Natural killer cell treated with Interleukin-12 subunit alpha and Interleukin-12 subunit beta and Interleukin-15 and Interleukin-18, amount 100 ng/mL, for 72 hours (primary cell): ENCODE measurements around the gene ZYG11B. TPM values are rescaled to one million over a fixed set of nuclear protein-coding genes. Genes with fewer than 3 reads are reported as not detected.
"Not testable (repeated sequence)": the region's sequence is repeated elsewhere in the genome, so short reads cannot be mapped to it uniquely, and the experiment has no call there.

Source experiments
- ATAC-seq, 2 donors: fragments of 150-1000 bp; cut with Tn5 transposase in 1 of 2; sonication (Bioruptor Pico), chemical (Tn5 transposase) in 1 of 2; 2 replicates each; pipeline ENCODE4 v1.10.0; 2021
- DNase-seq: peaks from one replicate; pipeline ENCODE4 v3.0.0; 2022; ENCODE audit warnings: low spot score
- H3K27ac Mint-ChIP-seq, 2 donors: 1 replicate in 1 of 2; 2 replicates in 1 of 2; pipeline ENCODE4 v1.8.0; 2022; ENCODE audit warnings: mixed read lengths in 2 of 2, mild to moderate bottlenecking in 1 of 2, moderate library complexity in 1 of 2
- H3K27me3 Mint-ChIP-seq, 2 donors: 1 replicate in 1 of 2; 2 replicates in 1 of 2; pipeline ENCODE4 v1.8.0; 2022; ENCODE audit warnings: mixed read lengths in 2 of 2
- H3K36me3 Mint-ChIP-seq: one replicate; pipeline ENCODE4 v1.8.0; 2022; ENCODE audit warnings: mixed read lengths
- H3K4me1 Mint-ChIP-seq, 2 donors: 1 replicate in 1 of 2; 2 replicates in 1 of 2; pipeline ENCODE4 v1.8.0; 2022; ENCODE audit warnings: low read depth in 2 of 2, mixed read lengths in 2 of 2, mild to moderate bottlenecking in 1 of 2
- H3K4me3 Mint-ChIP-seq: one replicate; pipeline ENCODE4 v1.8.0; 2022; ENCODE audit warnings: mixed read lengths
- H3K9me3 Mint-ChIP-seq: 2 replicates; pipeline ENCODE4 v1.8.0; 2022; ENCODE audit warnings: mixed read lengths
- total RNA-seq, 2 donors: library from RNA; stranded (reverse); gene quantifications; one replicate each; pipeline ENCODE4 v1.2.3, GENCODE V29; 2022

ZYG11B gene
- total RNA-seq, 2 donors from 2014 or later: 5.8 to 8.3 TPM

- DNase-seq: no peak
- H3K4me3 Mint-ChIP-seq: no peak overlapping the region
- no peaks in the 10 kb centered on the region for H3K9me3 Mint-ChIP-seq
- H3K36me3 Mint-ChIP-seq: no peaks in the 10 kb centered on the region
- H3K27ac Mint-ChIP-seq: no peak overlapping the region
- no peak for ATAC-seq
- H3K4me1 Mint-ChIP-seq: no peaks in the 10 kb centered on the region
- H3K27me3 Mint-ChIP-seq: no peaks in the 10 kb centered on the region
Measured at GRCh38 chr1:52857443-52857842, 131.2 kb downstream of the ZYG11B start.

- DNase-seq (no peak), ATAC-seq (no peak)
Measured at GRCh38 chr1:52862666-52863458, 136.6 kb downstream of the ZYG11B start.

GRCh38 chr1:52867087-52867863 is 141.0 kb downstream of the ZYG11B start:
- H3K36me3 Mint-ChIP-seq: no peaks in the 10 kb centered on the region
- DNase-seq (no peak), ATAC-seq (peak in 1 of 2 donors; percentile 87)
- no peak overlapping the region for H3K27ac Mint-ChIP-seq
- peaks cover 0 to 10% of the 10 kb centered on the region in 2 donors for H3K27me3 Mint-ChIP-seq
- H3K4me1 Mint-ChIP-seq: peaks cover 0 to 5% of the 10 kb centered on the region in 2 donors
- no peak overlapping the region for H3K4me3 Mint-ChIP-seq
- H3K9me3 Mint-ChIP-seq: no peaks in the 10 kb centered on the region

More at GRCh38 chr1:52862666-52863458, 136.6 kb downstream of the ZYG11B start:
- no peak overlapping the region for H3K27ac Mint-ChIP-seq
- no peaks in the 10 kb centered on the region for H3K36me3 Mint-ChIP-seq
- no peaks in the 10 kb centered on the region for H3K9me3 Mint-ChIP-seq
- H3K4me1 Mint-ChIP-seq: peaks cover 0 to 5% of the 10 kb centered on the region in 2 donors
- H3K4me3 Mint-ChIP-seq: no peak overlapping the region
- H3K27me3 Mint-ChIP-seq: peaks cover 0 to 10% of the 10 kb centered on the region in 2 donors

- H3K27me3 Mint-ChIP-seq, DNase-seq, ATAC-seq, H3K4me1 Mint-ChIP-seq, H3K36me3 Mint-ChIP-seq, H3K9me3 Mint-ChIP-seq, H3K27ac Mint-ChIP-seq, H3K4me3 Mint-ChIP-seq: not testable (repeated sequence)
Measured at GRCh38 chr1:52869727-52870126, 143.5 kb downstream of the ZYG11B start.

GRCh38 chr1:52876843-52877242 is 150.6 kb downstream of the ZYG11B start:
- no peak for DNase-seq
- H3K9me3 Mint-ChIP-seq: no peaks in the 10 kb centered on the region
- H3K27me3 Mint-ChIP-seq: peaks cover 0 to 3% of the 10 kb centered on the region in 2 donors
- no peak overlapping the region for H3K4me3 Mint-ChIP-seq
- no peaks in the 10 kb centered on the region for H3K4me1 Mint-ChIP-seq
- no peak for ATAC-seq
- no peak overlapping the region for H3K27ac Mint-ChIP-seq
- H3K36me3 Mint-ChIP-seq: no peaks in the 10 kb centered on the region

Other genes with a start within 250 kb of the ZYG11B start
- 10 to 100 TPM; 50.7 to 85.8 TPM for gene TUT4, start 173.4 kb upstream of the ZYG11B start, total RNA-seq
- gene GPX7, start 124.1 kb upstream of the ZYG11B start, total RNA-seq: 10 to 100 TPM; 17.3 to 23.2 TPM
- 1 to 10 TPM; 2.8 to 5.3 TPM for gene SHISAL2A, start 93.3 kb upstream of the ZYG11B start, total RNA-seq
- 10 to 100 TPM; 18.8 to 39.9 TPM for gene COA7, start 28.1 kb upstream of the ZYG11B start, total RNA-seq
- 1 to 10 TPM in 1 of 2 donors, under 1 TPM in 1; 0.07 to 1.0 TPM for gene ZYG11A, start 116.3 kb downstream of the ZYG11B start, total RNA-seq
- gene ECHDC2, start 195.3 kb downstream of the ZYG11B start, total RNA-seq: 10 to 100 TPM; 65.1 to 77.6 TPM
- 10 to 100 TPM; 75.1 to 86.8 TPM for gene SCP2, start 200.8 kb downstream of the ZYG11B start, total RNA-seq